Left lung (tissue), 10 donors: ENCODE results near the gene MYH13. TPM values are rescaled to one million over a fixed set of nuclear protein-coding genes. Genes with fewer than 3 reads are reported as not detected.

Experiments
- ATAC-seq: fragments of 200-7000 bp; cut with Tn5 transposase; one replicate; pipeline ENCODE4 v1.9.1; 2020; ENCODE audit warnings: moderate library complexity
- DNase-seq, 4 donors: peaks; one replicate each; pipeline ENCODE4 v3.0.0-alpha.2; 2013 to 2020
- H3K27ac ChIP-seq, 2 donors: fragments of 200-600 bp; sonication (generic) in 1 of 2; one replicate each; pipeline versions ENCODE4 v1.5.0 to v1.8.0; 2020 to 2021
- H3K27me3 ChIP-seq, 2 donors: fragments of 200-600 bp; sonication (generic) in 1 of 2; one replicate each; pipeline versions ENCODE4 v1.5.0 to v1.8.0; 2020 to 2021
- H3K36me3 ChIP-seq, 2 donors: fragments of 200-600 bp; sonication (generic) in 1 of 2; one replicate each; pipeline versions ENCODE4 v1.5.0 to v1.8.0; 2020 to 2021
- H3K4me1 ChIP-seq, 2 donors: fragments of 200-600 bp; one replicate each; pipeline ENCODE4 v1.8.0; 2021
- H3K4me3 ChIP-seq, 2 donors: fragments of 200-600 bp; sonication (generic) in 1 of 2; one replicate each; pipeline versions ENCODE4 v1.5.0 to v1.8.0; 2020 to 2021; ENCODE audit warnings: mild to moderate bottlenecking in 1 of 2
- H3K9me3 ChIP-seq, 2 donors: fragments of 200-600 bp; sonication (generic) in 1 of 2; one replicate each; pipeline versions ENCODE4 v1.5.0 to v1.8.0; 2020 to 2021
- intact Hi-C, 2 donors: fragments of 100-400 bp; cut with DNase I; formaldehyde crosslinking; loops; one replicate each; pipeline versions ENCODE4 v1.11.2 to v1.14.2; 2022
- polyA plus RNA-seq, 6 donors: library from polyadenylated mRNA; unstranded; fragments of 120-200 nt; gene quantifications; one replicate each; pipeline ENCODE4 v1.2.1, GENCODE V29; 2013; ENCODE audit not compliant: insufficient read length in 6 of 6
- total RNA-seq, 2 donors: library from RNA; stranded (reverse); fragmentation: NEBNext Ultra II Directional; extraction: Animal tissue kit (Norgen Biotek cat#: 25700); gene quantifications; one replicate each; pipeline ENCODE4 v1.2.1, GENCODE V29; 2021
- TF ChIP-seq, protein P1 (sequence below), 2 donors: fragments of 200-600 bp; sonication (generic) in 1 of 2; IDR thresholded peaks; one replicate each; pipeline versions ENCODE4 v1.5.0 to v1.8.0; 2021; ENCODE audit warnings: antibody characterized with exemption in 2 of 2
- donor health status: DM: no; HTN: yes; CAD: no.
- donor health status: DM: no; HTN: no; CAD: no.

MYH13 gene
- total and polyA plus RNA-seq, 8 donors = 0.03 TPM; not detected in 6

DNA sequence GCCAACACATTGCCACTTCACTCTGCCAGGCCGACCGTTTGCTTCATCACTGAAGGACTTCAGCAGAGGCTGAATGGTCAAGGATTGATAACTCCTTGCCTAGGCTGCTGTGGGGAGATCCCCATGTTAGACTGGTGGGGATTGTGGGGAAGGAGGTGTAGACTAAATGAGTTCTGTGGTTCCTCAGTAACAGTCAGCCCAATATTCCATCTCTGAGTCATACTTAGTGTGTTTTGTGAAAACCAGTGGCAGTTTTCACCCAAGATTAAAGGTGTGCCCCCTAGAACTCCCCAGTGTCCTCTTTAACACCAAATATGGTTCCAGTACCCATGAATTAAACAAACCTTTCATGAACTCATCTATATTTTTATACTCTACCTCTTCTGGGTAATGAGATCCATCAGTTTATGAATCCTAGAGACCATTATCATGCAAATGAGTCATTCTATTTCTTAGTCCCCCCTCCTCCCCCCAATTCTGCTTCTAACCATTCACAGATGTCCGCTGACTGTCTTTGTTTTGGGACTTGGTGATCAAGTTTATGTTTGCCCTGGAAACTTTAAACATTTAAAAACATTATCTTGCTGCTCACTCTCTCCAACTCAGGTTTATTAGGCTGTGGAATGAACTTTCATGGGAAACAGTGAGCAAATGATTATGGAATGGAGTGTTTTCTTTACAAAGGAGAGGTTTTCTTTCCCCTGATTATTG lies 107.6 kb downstream of the MYH13 start:
- ATAC-seq = peak; percentile 36
- Histone ChIP-seq H3K27me3 (peaks cover 0 to 5% of the 10 kb centered on the region in 2 donors), H3K4me1 (no peaks in the 10 kb centered on the region), H3K36me3 (no peaks in the 10 kb centered on the region), H3K4me3 (no peak overlapping the region), H3K9me3 (no peaks in the 10 kb centered on the region), H3K27ac (no peak overlapping the region)
- TF ChIP-seq, protein P1, sequence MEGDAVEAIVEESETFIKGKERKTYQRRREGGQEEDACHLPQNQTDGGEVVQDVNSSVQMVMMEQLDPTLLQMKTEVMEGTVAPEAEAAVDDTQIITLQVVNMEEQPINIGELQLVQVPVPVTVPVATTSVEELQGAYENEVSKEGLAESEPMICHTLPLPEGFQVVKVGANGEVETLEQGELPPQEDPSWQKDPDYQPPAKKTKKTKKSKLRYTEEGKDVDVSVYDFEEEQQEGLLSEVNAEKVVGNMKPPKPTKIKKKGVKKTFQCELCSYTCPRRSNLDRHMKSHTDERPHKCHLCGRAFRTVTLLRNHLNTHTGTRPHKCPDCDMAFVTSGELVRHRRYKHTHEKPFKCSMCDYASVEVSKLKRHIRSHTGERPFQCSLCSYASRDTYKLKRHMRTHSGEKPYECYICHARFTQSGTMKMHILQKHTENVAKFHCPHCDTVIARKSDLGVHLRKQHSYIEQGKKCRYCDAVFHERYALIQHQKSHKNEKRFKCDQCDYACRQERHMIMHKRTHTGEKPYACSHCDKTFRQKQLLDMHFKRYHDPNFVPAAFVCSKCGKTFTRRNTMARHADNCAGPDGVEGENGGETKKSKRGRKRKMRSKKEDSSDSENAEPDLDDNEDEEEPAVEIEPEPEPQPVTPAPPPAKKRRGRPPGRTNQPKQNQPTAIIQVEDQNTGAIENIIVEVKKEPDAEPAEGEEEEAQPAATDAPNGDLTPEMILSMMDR (IDR thresholded peaks at IDR 0.05) = no peak
- intact Hi-C loops = no loop called here
- no peak for DNase-seq

DNA sequence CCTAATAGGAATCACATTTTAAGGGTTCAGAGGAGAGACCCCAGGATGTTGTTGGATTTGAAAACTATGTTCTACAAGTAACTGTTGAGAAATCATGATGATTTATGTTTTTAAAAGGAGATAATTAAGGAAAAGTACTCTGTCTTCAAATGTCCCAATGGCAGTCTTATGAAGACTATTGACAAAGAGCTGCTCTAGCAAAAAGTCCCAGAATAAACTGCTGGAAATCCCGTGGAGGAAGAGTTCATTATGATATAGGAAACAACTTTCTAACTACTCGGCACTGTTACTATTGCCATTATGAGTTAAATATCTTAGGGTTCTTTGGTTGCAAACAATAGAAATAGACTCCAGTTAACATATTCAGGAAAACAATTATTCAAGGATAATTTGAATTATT lies 108.8 kb downstream of the MYH13 start:
- Histone ChIP-seq H3K4me3 (no peak overlapping the region), H3K36me3 (no peaks in the 10 kb centered on the region), H3K4me1 (no peaks in the 10 kb centered on the region), H3K9me3 (no peaks in the 10 kb centered on the region), H3K27ac (no peak overlapping the region), H3K27me3 (peaks cover 0 to 5% of the 10 kb centered on the region in 2 donors)
- DNase-seq (no peak), ATAC-seq (no peak)
- intact Hi-C loops = no loop called here
- TF ChIP-seq, protein P1 (IDR thresholded peaks at IDR 0.05) = no peak

GRCh38 chr17:10262451-10262850 lies 110.4 kb downstream of the MYH13 start:
- Histone ChIP-seq H3K27me3 (peaks cover 0 to 5% of the 10 kb centered on the region in 2 donors), H3K9me3 (no peaks in the 10 kb centered on the region), H3K36me3 (no peaks in the 10 kb centered on the region), H3K4me1 (no peaks in the 10 kb centered on the region), H3K27ac (no peak overlapping the region), H3K4me3 (no peak overlapping the region)
- DNase-seq (no peak), ATAC-seq (no peak)
- TF ChIP-seq, protein P1 (IDR thresholded peaks at IDR 0.05) = no peak
- intact Hi-C loops = no loop called here

GRCh38 chr17:10261098-10261497 lies 111.7 kb downstream of the MYH13 start:
- Histone ChIP-seq H3K4me1 (no peaks in the 10 kb centered on the region), H3K27ac (no peak overlapping the region), H3K27me3 (peaks cover 0 to 5% of the 10 kb centered on the region in 2 donors), H3K9me3 (no peaks in the 10 kb centered on the region), H3K4me3 (no peak overlapping the region), H3K36me3 (no peaks in the 10 kb centered on the region)
- DNase-seq (no peak), ATAC-seq (no peak)
- intact Hi-C loops = no loop called here
- TF ChIP-seq, protein P1 (IDR thresholded peaks at IDR 0.05) = no peak

DNA sequence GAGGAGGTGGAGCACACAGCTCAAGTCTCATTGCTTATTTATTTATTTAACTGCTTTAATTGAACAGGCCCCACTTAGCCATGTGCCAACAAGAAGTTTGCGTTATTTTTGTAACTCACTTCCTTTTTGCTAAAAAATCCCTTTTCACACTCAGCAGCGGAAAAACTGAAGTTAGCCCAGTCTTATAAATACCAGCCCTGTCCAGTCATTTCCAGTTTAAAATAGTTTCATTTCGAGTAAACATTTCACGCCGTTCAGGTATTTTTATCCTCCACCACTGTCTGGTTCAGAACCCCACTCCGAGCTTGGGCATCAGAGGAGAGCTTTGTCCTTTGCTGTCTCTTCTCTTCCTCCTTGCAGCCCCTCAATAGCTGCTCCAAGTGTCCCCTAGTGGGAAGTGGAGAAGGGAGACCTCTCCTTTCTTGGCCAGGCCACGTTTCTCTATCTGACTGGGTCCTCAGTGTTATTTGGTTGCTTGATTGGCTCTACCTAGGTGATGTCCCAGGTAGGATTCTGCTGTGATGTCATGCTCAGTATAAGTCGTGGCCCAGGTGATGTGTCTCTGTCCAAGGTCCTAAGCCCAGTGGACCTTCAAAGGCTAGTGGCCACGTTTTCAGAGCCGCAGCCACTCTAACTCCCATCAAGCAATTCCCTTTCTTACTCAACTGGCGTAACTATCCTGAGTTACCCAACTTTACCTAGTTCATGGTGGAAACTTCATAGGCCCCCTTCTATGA lies 121.4 kb downstream of the MYH13 start:
- Histone ChIP-seq H3K27ac (no peak overlapping the region), H3K4me3 (no peak overlapping the region), H3K27me3 (peaks cover 0 to 6% of the 10 kb centered on the region in 2 donors), H3K9me3 (no peaks in the 10 kb centered on the region), H3K4me1 (no peaks in the 10 kb centered on the region), H3K36me3 (no peaks in the 10 kb centered on the region)
- DNase-seq (no peak), ATAC-seq (no peak)
- TF ChIP-seq, protein P1 (IDR thresholded peaks at IDR 0.05) = no peak
- intact Hi-C loops = no loop called here
